Osteoblast (primary cell): Measurements from ENCODE around the gene FGD5. TPM values are rescaled to one million over a fixed set of nuclear protein-coding genes. Genes with fewer than 3 reads are reported as not detected.

Experiments used
- DNase-seq: peaks from one replicate; pipeline ENCODE4 v3.0.0; 2011; ENCODE audit warnings: low spot score, mixed read lengths; ENCODE audit not compliant: insufficient read length; ENCODE audit errors: missing footprints
- H2AFZ ChIP-seq: 2 replicates; pipeline ENCODE4 v1.6.0; 2011; ENCODE audit warnings: mild to moderate bottlenecking, low read length
- H3K27ac ChIP-seq: 2 replicates; pipeline ENCODE4 v1.5.1; 2011; ENCODE audit warnings: mild to moderate bottlenecking, low read depth, low read length, moderate library complexity
- H3K27me3 ChIP-seq: 2 replicates; pipeline ENCODE4 v1.6.0; 2012; ENCODE audit warnings: mild to moderate bottlenecking, control low read depth, inconsistent platforms, low read length, moderate library complexity; ENCODE audit not compliant: insufficient read depth
- H3K36me3 ChIP-seq: 2 replicates; pipeline ENCODE4 v1.5.1; 2011; ENCODE audit warnings: mild to moderate bottlenecking, low read length, control low read depth, moderate library complexity; ENCODE audit not compliant: insufficient read depth
- H3K4me1 ChIP-seq: 2 replicates; pipeline ENCODE4 v1.5.1; 2011; ENCODE audit warnings: mild to moderate bottlenecking, low read length, control low read depth, moderate library complexity; ENCODE audit not compliant: insufficient read depth
- H3K4me2 ChIP-seq: 2 replicates; pipeline ENCODE4 v1.6.0; 2011; ENCODE audit warnings: mild to moderate bottlenecking, low read length; ENCODE audit not compliant: insufficient read depth
- H3K4me3 ChIP-seq: fragments of 200-600 bp; sonication (generic); 3 replicates; pipeline ENCODE4 v1.5.1; 2012; ENCODE audit warnings: mild to moderate bottlenecking, low read length, inconsistent platforms; ENCODE audit not compliant: insufficient read depth
- H3K79me2 ChIP-seq: 2 replicates; pipeline ENCODE4 v1.6.0; 2012; ENCODE audit warnings: mild to moderate bottlenecking, low read length, control low read depth, inconsistent platforms; ENCODE audit not compliant: insufficient read depth
- H3K9me3 ChIP-seq: 2 replicates; pipeline ENCODE4 v1.5.1; 2011; ENCODE audit warnings: low read depth, low read length, control low read depth
- H4K20me1 ChIP-seq: 2 replicates; pipeline ENCODE4 v1.6.0; 2012; ENCODE audit warnings: mild to moderate bottlenecking, low read length, control low read depth; ENCODE audit not compliant: insufficient read depth
- CTCF ChIP-seq: IDR thresholded peaks from 2 replicates; pipeline ENCODE4 v1.5.1; 2011; ENCODE audit warnings: mild to moderate bottlenecking, low read depth, low read length, moderate library complexity; ENCODE audit errors: extremely low read depth
- total RNA-seq: library from RNA; depleted of rRNA; stranded (reverse); fragments of >200 nt; gene quantifications from 2 replicates; pipeline ENCODE4 v1.2.3, GENCODE V29; 2012

The FGD5 gene
- total RNA-seq, 1 donor, result under 0.01 TPM

GRCh38 chr3:14796403-14797077 is 22.2 kb upstream of the FGD5 start:
- Histone ChIP-seq H2AFZ (no peak overlapping the region), H3K79me2 (no peaks in the 10 kb centered on the region), H3K4me3 (no peak overlapping the region), H3K9me3 (no peaks in the 10 kb centered on the region), H3K36me3 (no peaks in the 10 kb centered on the region), H3K4me1 (no peaks in the 10 kb centered on the region), H3K4me2 (no peak overlapping the region), H3K27ac (no peak overlapping the region), H3K27me3 (no peaks in the 10 kb centered on the region), H4K20me1 (no peaks in the 10 kb centered on the region)
- DNase-seq, result no peak
- TF ChIP-seq CTCF, result no peak

- H3K4me1 ChIP-seq, result no peaks in the 10 kb centered on the region
- H3K4me3 ChIP-seq, result no peak overlapping the region
- no peaks in the 10 kb centered on the region for H4K20me1 ChIP-seq
- H3K36me3 ChIP-seq, result no peaks in the 10 kb centered on the region
- H3K27me3 ChIP-seq, result no peaks in the 10 kb centered on the region
- no peaks in the 10 kb centered on the region for H3K79me2 ChIP-seq
- H3K27ac ChIP-seq, result no peak overlapping the region
- H3K4me2 ChIP-seq, result no peak overlapping the region
- TF ChIP-seq CTCF, result no peak
- H2AFZ ChIP-seq, result no peak overlapping the region
- H3K9me3 ChIP-seq, result no peaks in the 10 kb centered on the region
- DNase-seq, result no peak
Measured at GRCh38 chr3:14797731-14798130, 21.0 kb upstream of the FGD5 start.

- Histone ChIP-seq H3K4me3 (no peak overlapping the region), H2AFZ (no peak overlapping the region), H3K79me2 (no peaks in the 10 kb centered on the region), H3K4me1 (no peaks in the 10 kb centered on the region), H4K20me1 (no peaks in the 10 kb centered on the region), H3K27ac (no peak overlapping the region), H3K27me3 (no peaks in the 10 kb centered on the region), H3K36me3 (no peaks in the 10 kb centered on the region), H3K9me3 (no peaks in the 10 kb centered on the region), H3K4me2 (no peak overlapping the region)
- no peak for TF ChIP-seq CTCF
- no peak for DNase-seq
Measured at GRCh38 chr3:14798231-14798630, 20.5 kb upstream of the FGD5 start.

- Histone ChIP-seq H3K4me3 (no peak overlapping the region), H3K79me2 (no peaks in the 10 kb centered on the region), H3K36me3 (no peaks in the 10 kb centered on the region), H3K4me2 (no peak overlapping the region), H3K9me3 (no peaks in the 10 kb centered on the region), H3K4me1 (no peaks in the 10 kb centered on the region), H4K20me1 (no peaks in the 10 kb centered on the region), H3K27me3 (no peaks in the 10 kb centered on the region), H2AFZ (no peak overlapping the region), H3K27ac (no peak overlapping the region)
- TF ChIP-seq CTCF, result no peak
- DNase-seq, result no peak
Measured at GRCh38 chr3:14799146-14799545, 19.6 kb upstream of the FGD5 start.
